NCI-H128 (cell line): ENCODE results near the gene SBF2.

ENCODE experiments used
- DNase-seq: peaks from one replicate; lab custom pipeline; 2025; ENCODE audit not compliant: unreplicated experiment; lab: John Stamatoyannopoulos, UW

Gene SBF2

GRCh38 chr11:9731256-9731655, 562.8 kb downstream of the SBF2 start:
- DNase-seq, result no peak
